Measurements from ENCODE around the gene AR.
"Not testable (repeated sequence)": the region's sequence is repeated elsewhere in the genome, so short reads cannot be mapped to it uniquely, and the experiment has no call there.

The AR gene

GRCh38 chrX:67651437-67652142, 107.8 kb downstream of the AR start:
- no peak overlapping the region for H3K4me3 Mint-ChIP-seq
- H3K36me3 Mint-ChIP-seq (ENCODE audit: low read depth) = no peaks in the 10 kb centered on the region
- H3K27me3 Mint-ChIP-seq (ENCODE audit: low read depth) = no peaks in the 10 kb centered on the region
- H3K9me3 Mint-ChIP-seq = no peaks in the 10 kb centered on the region
- no peaks in the 10 kb centered on the region for H3K4me1 Mint-ChIP-seq (ENCODE audit: low read depth)
- no peak overlapping the region for H3K27ac Mint-ChIP-seq

- Mint-ChIP-seq H3K4me3 (no peak overlapping the region), H3K4me1 (ENCODE audit: low read depth) (no peaks in the 10 kb centered on the region), H3K27me3 (ENCODE audit: low read depth) (no peaks in the 10 kb centered on the region), H3K36me3 (ENCODE audit: low read depth) (no peaks in the 10 kb centered on the region), H3K9me3 (no peaks in the 10 kb centered on the region), H3K27ac (no peak overlapping the region)
Measured at GRCh38 chrX:67652543-67652942, 108.7 kb downstream of the AR start.

GRCh38 chrX:67654301-67654700, 110.5 kb downstream of the AR start:
- Mint-ChIP-seq H3K27ac (no peak overlapping the region), H3K36me3 (ENCODE audit: low read depth) (no peaks in the 10 kb centered on the region), H3K27me3 (ENCODE audit: low read depth) (no peaks in the 10 kb centered on the region), H3K4me3 (no peak overlapping the region), H3K9me3 (peaks cover 4% of the 10 kb centered on the region), H3K4me1 (ENCODE audit: low read depth) (no peaks in the 10 kb centered on the region)

GRCh38 chrX:67665583-67665982, 121.8 kb downstream of the AR start:
- Mint-ChIP-seq H3K9me3 (no peaks in the 10 kb centered on the region), H3K27ac (no peak overlapping the region), H3K4me1 (ENCODE audit: low read depth) (no peaks in the 10 kb centered on the region), H3K27me3 (ENCODE audit: low read depth) (no peaks in the 10 kb centered on the region), H3K4me3 (no peak overlapping the region), H3K36me3 (ENCODE audit: low read depth) (no peaks in the 10 kb centered on the region)

- H3K36me3 Mint-ChIP-seq (ENCODE audit: low read depth); H3K9me3 Mint-ChIP-seq: not testable (repeated sequence)
Measured at GRCh38 chrX:67670717-67671116, 126.9 kb downstream of the AR start.

GRCh38 chrX:67673741-67674274, 130.0 kb downstream of the AR start:
- Mint-ChIP-seq H3K4me1 (ENCODE audit: low read depth) (no peaks in the 10 kb centered on the region), H3K9me3 (no peaks in the 10 kb centered on the region)

More at GRCh38 chrX:67670717-67671116, 126.9 kb downstream of the AR start:
- H3K27ac Mint-ChIP-seq; H3K27me3 Mint-ChIP-seq (ENCODE audit: low read depth); H3K4me3 Mint-ChIP-seq; H3K4me1 Mint-ChIP-seq (ENCODE audit: low read depth): not testable (repeated sequence)

GRCh38 chrX:67674741-67675140, 130.9 kb downstream of the AR start:
- no peaks in the 10 kb centered on the region for H3K27me3 Mint-ChIP-seq (ENCODE audit: low read depth)
- H3K36me3 Mint-ChIP-seq (ENCODE audit: low read depth) = no peaks in the 10 kb centered on the region
- no peaks in the 10 kb centered on the region for H3K9me3 Mint-ChIP-seq
- no peak overlapping the region for H3K4me3 Mint-ChIP-seq
- H3K27ac Mint-ChIP-seq = no peak overlapping the region
- no peaks in the 10 kb centered on the region for H3K4me1 Mint-ChIP-seq (ENCODE audit: low read depth)

More at GRCh38 chrX:67673741-67674274, 130.0 kb downstream of the AR start:
- no peaks in the 10 kb centered on the region for H3K27me3 Mint-ChIP-seq (ENCODE audit: low read depth)
- H3K36me3 Mint-ChIP-seq (ENCODE audit: low read depth) = no peaks in the 10 kb centered on the region
- H3K27ac Mint-ChIP-seq = no peak overlapping the region
- no peak overlapping the region for H3K4me3 Mint-ChIP-seq

GRCh38 chrX:67684136-67684535, 140.3 kb downstream of the AR start:
- H3K4me3 Mint-ChIP-seq = no peak overlapping the region
- no peak overlapping the region for H3K27ac Mint-ChIP-seq
- H3K27me3 Mint-ChIP-seq (ENCODE audit: low read depth) = no peaks in the 10 kb centered on the region
- H3K4me1 Mint-ChIP-seq (ENCODE audit: low read depth) = no peaks in the 10 kb centered on the region
- no peaks in the 10 kb centered on the region for H3K9me3 Mint-ChIP-seq
- H3K36me3 Mint-ChIP-seq (ENCODE audit: low read depth) = no peaks in the 10 kb centered on the region

- Mint-ChIP-seq H3K4me1 (ENCODE audit: low read depth) (no peaks in the 10 kb centered on the region), H3K9me3 (no peaks in the 10 kb centered on the region), H3K27me3 (ENCODE audit: low read depth) (no peaks in the 10 kb centered on the region), H3K27ac (no peak overlapping the region), H3K36me3 (ENCODE audit: low read depth) (no peaks in the 10 kb centered on the region), H3K4me3 (no peak overlapping the region)
Measured at GRCh38 chrX:67692246-67692645, 148.4 kb downstream of the AR start.

GRCh38 chrX:67693928-67694327, 150.1 kb downstream of the AR start:
- no peaks in the 10 kb centered on the region for H3K4me1 Mint-ChIP-seq (ENCODE audit: low read depth)
- no peak overlapping the region for H3K27ac Mint-ChIP-seq
- H3K36me3 Mint-ChIP-seq (ENCODE audit: low read depth) = no peaks in the 10 kb centered on the region
- H3K27me3 Mint-ChIP-seq (ENCODE audit: low read depth) = no peaks in the 10 kb centered on the region
- no peaks in the 10 kb centered on the region for H3K9me3 Mint-ChIP-seq
- H3K4me3 Mint-ChIP-seq = no peak overlapping the region

- no peak overlapping the region for H3K27ac Mint-ChIP-seq
- no peaks in the 10 kb centered on the region for H3K9me3 Mint-ChIP-seq
- H3K4me1 Mint-ChIP-seq (ENCODE audit: low read depth) = no peaks in the 10 kb centered on the region
- no peaks in the 10 kb centered on the region for H3K27me3 Mint-ChIP-seq (ENCODE audit: low read depth)
- H3K4me3 Mint-ChIP-seq = no peak overlapping the region
- no peaks in the 10 kb centered on the region for H3K36me3 Mint-ChIP-seq (ENCODE audit: low read depth)
Measured at GRCh38 chrX:67697452-67697851, 153.6 kb downstream of the AR start.

- Mint-ChIP-seq H3K4me1 (ENCODE audit: low read depth) (no peaks in the 10 kb centered on the region), H3K27me3 (ENCODE audit: low read depth) (no peaks in the 10 kb centered on the region), H3K27ac (no peak overlapping the region), H3K9me3 (no peaks in the 10 kb centered on the region), H3K4me3 (no peak overlapping the region), H3K36me3 (ENCODE audit: low read depth) (no peaks in the 10 kb centered on the region)
Measured at GRCh38 chrX:67700602-67701001, 156.8 kb downstream of the AR start.

GRCh38 chrX:67714004-67714403, 170.2 kb downstream of the AR start:
- no peaks in the 10 kb centered on the region for H3K9me3 Mint-ChIP-seq
- H3K4me3 Mint-ChIP-seq = no peak overlapping the region
- no peak overlapping the region for H3K27ac Mint-ChIP-seq
- H3K4me1 Mint-ChIP-seq (ENCODE audit: low read depth) = no peaks in the 10 kb centered on the region
- H3K27me3 Mint-ChIP-seq (ENCODE audit: low read depth) = no peaks in the 10 kb centered on the region
- H3K36me3 Mint-ChIP-seq (ENCODE audit: low read depth) = no peaks in the 10 kb centered on the region

GRCh38 chrX:67717571-67717970, 173.8 kb downstream of the AR start:
- no peaks in the 10 kb centered on the region for H3K27me3 Mint-ChIP-seq (ENCODE audit: low read depth)
- no peak overlapping the region for H3K4me3 Mint-ChIP-seq
- H3K27ac Mint-ChIP-seq = no peak overlapping the region
- H3K4me1 Mint-ChIP-seq (ENCODE audit: low read depth) = no peaks in the 10 kb centered on the region
- H3K9me3 Mint-ChIP-seq = no peaks in the 10 kb centered on the region
- no peaks in the 10 kb centered on the region for H3K36me3 Mint-ChIP-seq (ENCODE audit: low read depth)

GRCh38 chrX:67718926-67719325, 175.1 kb downstream of the AR start:
- Mint-ChIP-seq H3K27ac (no peak overlapping the region), H3K4me1 (ENCODE audit: low read depth) (no peaks in the 10 kb centered on the region), H3K27me3 (ENCODE audit: low read depth) (no peaks in the 10 kb centered on the region), H3K36me3 (ENCODE audit: low read depth) (no peaks in the 10 kb centered on the region), H3K9me3 (no peaks in the 10 kb centered on the region), H3K4me3 (no peak overlapping the region)
